Activated CD4-positive, alpha-beta T cell treated with anti-CD3 and anti-CD28 coated beads, Interleukin-2, amount 50 U/mL, for 16 hours (primary cell): ENCODE results near the gene PANX1.

Experiments used
- DNase-seq: peaks from one replicate; pipeline ENCODE4 v3.0.0-alpha.2; 2020

The PANX1 gene

GRCh38 chr11:94186342-94187203, 57.9 kb downstream of the PANX1 start:
- no peak for DNase-seq

GRCh38 chr11:94193288-94193687, 64.6 kb downstream of the PANX1 start:
- DNase-seq: no peak

GRCh38 chr11:94194712-94195111, 66.1 kb downstream of the PANX1 start:
- no peak for DNase-seq

- no peak for DNase-seq
These were observed 67.7 kb downstream of the PANX1 start for GRCh38 chr11:94196363-94196762.

GRCh38 chr11:94198718-94199117, 70.1 kb downstream of the PANX1 start:
- DNase-seq: no peak

GRCh38 chr11:94199136-94200130, 70.8 kb downstream of the PANX1 start:
- DNase-seq: no peak

GRCh38 chr11:94201004-94201465, 72.4 kb downstream of the PANX1 start:
- no peak for DNase-seq

- DNase-seq: no peak
These were observed 74.4 kb downstream of the PANX1 start for GRCh38 chr11:94203070-94203469.

GRCh38 chr11:94211261-94211830, 82.7 kb downstream of the PANX1 start:
- no peak for DNase-seq

GRCh38 chr11:94212898-94213297, 84.3 kb downstream of the PANX1 start:
- DNase-seq: no peak

- no peak for DNase-seq
These were observed 89.1 kb downstream of the PANX1 start for GRCh38 chr11:94217705-94218104.

- DNase-seq: no peak
These were observed 89.7 kb downstream of the PANX1 start for GRCh38 chr11:94218372-94218771.

- no peak for DNase-seq
These were observed 91.1 kb downstream of the PANX1 start for GRCh38 chr11:94219771-94220170.

GRCh38 chr11:94224078-94224477, 95.4 kb downstream of the PANX1 start:
- no peak for DNase-seq
